Measurements from ENCODE around the gene SERTAD3. TPM values are rescaled to one million over a fixed set of nuclear protein-coding genes. Genes with fewer than 3 reads are reported as not detected.
A peak's percentile ranks its signal among the peaks of the same experiment; 100 is the strongest.

The SERTAD3 gene
- total and polyA plus RNA-seq, 9 donors = 17.3 to 55.0 (median 33.3) TPM

GRCh38 chr19:40413291-40413845 is 30.8 kb downstream of the SERTAD3 start, which contains the start of gene PRX:
TSS of gene PRX (minus strand) at chr19:40413378. CDS start at chr19:40407932, 5,446 bp downstream.
- H3K27ac ChIP-seq = no peak within 1 kb of the TSS

DNA sequence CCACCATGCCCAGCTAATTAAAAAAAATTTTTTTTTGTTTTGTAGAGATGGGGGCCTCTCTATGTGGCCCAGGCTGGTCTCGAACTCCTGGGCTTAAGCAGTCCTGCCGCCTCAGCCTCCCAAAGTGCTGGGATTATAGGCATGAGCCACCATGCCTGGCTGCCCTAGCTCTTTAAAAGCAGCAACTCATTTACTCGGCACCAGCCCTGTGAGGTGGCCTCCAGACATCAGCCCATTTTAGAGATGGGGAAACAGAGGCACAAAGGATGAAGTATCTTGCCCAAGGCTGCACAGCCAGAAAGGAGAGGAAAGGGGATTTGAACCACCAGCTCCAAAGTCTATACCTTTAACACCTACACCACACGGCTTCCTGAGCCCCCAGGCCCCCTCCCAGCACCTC is 31.3 kb downstream of the SERTAD3 start:
- Histone ChIP-seq H3K27ac (no peak overlapping the region), H3K36me3 (no peaks in the 10 kb centered on the region), H3K4me1 (ENCODE audit: insufficient read depth) (no peaks in the 10 kb centered on the region), H3K4me3 (no peak overlapping the region), H3K27me3 (no peaks in the 10 kb centered on the region), H3K9me3 (no peaks in the 10 kb centered on the region)
- intact Hi-C loops (cut with DNase I) = no loop called here
- DNase-seq = no peak
- TF ChIP-seq CTCF (IDR thresholded peaks at IDR 0.05) = no peak
- TF ChIP-seq POLR2A (IDR thresholded peaks at IDR 0.05) = no peak
- TF ChIP-seq EP300 (IDR thresholded peaks at IDR 0.05) = no peak
- 53 to 67% (median 60%) methylated on average over 4 of the region's 4 CpGs for WGBS, 3 donors

More at GRCh38 chr19:40413291-40413845, 30.8 kb downstream of the SERTAD3 start, which contains the start of gene PRX:
- no peaks in the 10 kb centered on the region for H3K9me3 ChIP-seq
- no peak for DNase-seq
- intact Hi-C loops (cut with DNase I) = no loop called here
- H3K4me1 ChIP-seq (ENCODE audit: insufficient read depth) = no peaks in the 10 kb centered on the region
- TF ChIP-seq CTCF (IDR thresholded peaks at IDR 0.05) (no peak), EP300 (IDR thresholded peaks at IDR 0.05) (no peak), POLR2A (IDR thresholded peaks at IDR 0.05) (no peak)
- no peaks in the 10 kb centered on the region for H3K36me3 ChIP-seq
- no peak within 1 kb of the TSS for H3K4me3 ChIP-seq
- 15 to 16% (median 15%) methylated on average over 18 of the region's 18 CpGs for WGBS, 3 donors
- no peaks in the 10 kb centered on the region for H3K27me3 ChIP-seq

- no peak overlapping the region for H3K27ac ChIP-seq
- WGBS, 3 donors = 48 to 63% (median 49%) methylated on average over 8 of the region's 8 CpGs
- intact Hi-C loops (cut with DNase I) = no loop called here
- no peaks in the 10 kb centered on the region for H3K4me1 ChIP-seq (ENCODE audit: insufficient read depth)
- TF ChIP-seq POLR2A (IDR thresholded peaks at IDR 0.05) = no peak
- TF ChIP-seq CTCF (IDR thresholded peaks at IDR 0.05) = no peak
- TF ChIP-seq EP300 (IDR thresholded peaks at IDR 0.05) = no peak
- H3K9me3 ChIP-seq = no peaks in the 10 kb centered on the region
- peak in 1 of 5 donors; percentile 13 for DNase-seq
- no peak overlapping the region for H3K4me3 ChIP-seq
- no peaks in the 10 kb centered on the region for H3K27me3 ChIP-seq
- no peaks in the 10 kb centered on the region for H3K36me3 ChIP-seq
These were observed 32.1 kb downstream of the SERTAD3 start for GRCh38 chr19:40411958-40412499.

GRCh38 chr19:40411125-40411842 is 32.9 kb downstream of the SERTAD3 start:
- TF ChIP-seq POLR2A (IDR thresholded peaks at IDR 0.05) (no peak), CTCF (IDR thresholded peaks at IDR 0.05) (no peak), EP300 (IDR thresholded peaks at IDR 0.05) (no peak)
- intact Hi-C loops (cut with DNase I) = no loop called here
- Histone ChIP-seq H3K9me3 (no peaks in the 10 kb centered on the region), H3K36me3 (no peaks in the 10 kb centered on the region), H3K27me3 (no peaks in the 10 kb centered on the region), H3K4me1 (ENCODE audit: insufficient read depth) (no peaks in the 10 kb centered on the region), H3K27ac (no peak overlapping the region), H3K4me3 (no peak overlapping the region)
- DNase-seq = peak in 2 of 5 donors; percentile 15 to 21
- 59 to 65% (median 61%) methylated on average over 16 of the region's 16 CpGs for WGBS, 3 donors
